HG02943 (cell line): Measurements from ENCODE around the gene SARDH.

Experiments
- ATAC-seq: cut with Tn5 transposase; IDR thresholded peaks from one replicate; pipeline ENCODE4 v1.9.1; 2021; ENCODE audit warnings: mild to moderate bottlenecking, low read depth, moderate library complexity; ENCODE audit not compliant: unreplicated experiment

The SARDH gene

DNA sequence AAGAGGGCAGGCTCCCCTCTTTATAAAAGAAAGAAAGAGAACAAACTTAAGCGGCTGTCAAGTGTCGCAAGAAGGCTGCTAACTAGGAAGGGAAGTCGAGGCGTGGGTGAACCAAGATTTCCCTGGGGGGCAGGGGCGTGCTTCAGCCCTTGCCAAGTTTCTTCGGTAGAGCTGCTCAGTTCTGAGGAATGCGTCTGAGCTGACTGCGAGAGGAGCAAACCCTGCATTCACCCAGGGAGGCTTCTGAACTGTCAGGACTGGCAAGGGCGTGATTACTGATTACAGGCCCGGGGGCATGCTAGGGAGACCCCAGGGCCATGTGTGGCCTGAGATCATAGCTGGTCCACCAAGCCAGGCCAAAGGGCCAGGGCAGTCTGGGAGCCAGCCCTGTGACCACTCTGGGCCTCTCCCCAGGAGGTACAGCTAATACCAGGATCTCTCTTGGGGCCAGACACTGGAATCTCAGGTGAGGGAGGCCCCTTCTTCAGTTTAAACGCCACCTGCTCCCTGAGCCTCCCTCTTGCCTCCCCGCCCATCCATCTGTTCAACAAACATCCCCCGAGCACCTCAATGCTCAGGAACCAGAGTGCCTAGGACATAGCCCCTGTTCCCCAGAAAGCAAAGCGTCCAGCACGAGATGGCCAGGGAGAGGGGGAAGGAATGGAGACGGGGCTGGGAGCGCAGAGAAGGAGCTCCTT, 30.9 kb downstream of the SARDH start:
- ATAC-seq, result no peak

DNA sequence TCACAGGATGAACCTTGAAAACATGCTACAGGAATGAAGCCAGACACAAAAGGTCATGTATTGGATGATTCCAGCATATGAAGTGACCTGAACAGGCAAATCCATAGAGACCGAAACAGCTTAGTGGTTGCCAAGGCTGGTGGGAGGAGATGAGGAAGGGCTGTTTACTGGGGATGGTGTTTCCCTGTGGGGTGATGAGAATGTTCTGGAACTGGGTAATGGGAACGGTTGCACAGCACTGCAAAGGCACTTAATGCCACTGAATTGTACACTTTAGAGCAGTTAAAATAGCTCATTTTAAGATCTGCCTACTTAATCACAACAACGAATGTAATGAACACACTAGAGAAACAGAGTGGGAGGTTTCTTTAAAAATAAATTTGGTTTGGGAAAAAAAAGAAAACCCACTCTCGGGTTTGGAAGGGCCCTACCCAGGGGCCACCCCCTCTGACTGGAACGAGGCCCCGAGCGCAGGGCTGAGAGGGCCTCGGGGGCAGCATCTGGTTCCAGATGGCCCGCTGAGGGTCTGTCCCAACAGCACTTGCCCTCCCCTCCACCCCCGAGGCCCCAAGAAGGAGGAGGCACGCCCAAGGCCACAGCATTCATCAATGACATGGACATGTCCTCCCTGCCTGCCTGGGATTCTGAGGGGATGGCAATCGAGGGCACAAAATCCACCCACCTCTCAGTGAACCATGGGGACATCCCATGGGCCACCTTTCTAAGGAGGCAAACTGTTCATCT, 31.7 kb downstream of the SARDH start:
- no peak for ATAC-seq

DNA sequence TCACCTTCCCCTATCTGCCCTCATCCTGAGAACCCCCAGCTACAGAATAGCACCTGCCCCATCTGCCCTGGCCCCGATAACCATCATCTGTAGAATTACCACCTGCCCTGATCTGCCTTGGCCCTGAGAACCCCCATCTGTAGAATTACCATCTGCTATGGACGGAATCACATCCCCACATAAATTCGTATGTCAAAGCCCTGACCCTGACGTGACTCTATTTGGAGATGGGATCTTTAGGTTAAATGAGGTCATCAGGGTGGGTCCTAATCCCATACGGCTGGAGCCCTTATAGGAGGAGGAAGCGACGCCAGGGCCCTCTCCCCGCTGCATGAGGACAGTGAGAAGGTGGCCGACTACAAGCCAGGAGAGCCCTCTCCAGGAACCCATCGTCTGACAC, 32.6 kb downstream of the SARDH start:
- ATAC-seq, result no peak

DNA sequence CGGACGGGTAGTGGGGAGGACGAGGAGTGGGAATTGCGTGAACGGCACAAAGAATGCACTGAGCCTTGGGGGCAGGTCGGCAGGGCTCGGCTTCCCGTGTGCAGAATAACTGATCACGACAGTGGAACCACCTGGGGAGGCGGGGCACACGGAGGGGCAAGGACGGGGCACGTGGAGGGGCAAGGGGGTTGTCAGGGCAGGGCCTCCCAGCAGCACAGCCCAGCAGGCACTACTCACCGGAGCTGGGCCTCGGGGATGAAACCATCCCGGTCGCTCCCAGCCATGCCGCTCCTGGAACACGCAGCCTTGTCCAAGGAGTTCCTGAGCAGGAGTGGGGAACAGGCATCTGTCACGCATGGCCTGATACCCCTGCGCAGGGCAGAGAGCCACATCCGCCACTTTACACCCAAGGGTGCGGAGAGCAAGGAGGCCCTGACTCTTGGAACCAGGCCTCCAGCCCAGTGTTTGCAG, 33.4 kb downstream of the SARDH start:
- ATAC-seq, result no peak

DNA sequence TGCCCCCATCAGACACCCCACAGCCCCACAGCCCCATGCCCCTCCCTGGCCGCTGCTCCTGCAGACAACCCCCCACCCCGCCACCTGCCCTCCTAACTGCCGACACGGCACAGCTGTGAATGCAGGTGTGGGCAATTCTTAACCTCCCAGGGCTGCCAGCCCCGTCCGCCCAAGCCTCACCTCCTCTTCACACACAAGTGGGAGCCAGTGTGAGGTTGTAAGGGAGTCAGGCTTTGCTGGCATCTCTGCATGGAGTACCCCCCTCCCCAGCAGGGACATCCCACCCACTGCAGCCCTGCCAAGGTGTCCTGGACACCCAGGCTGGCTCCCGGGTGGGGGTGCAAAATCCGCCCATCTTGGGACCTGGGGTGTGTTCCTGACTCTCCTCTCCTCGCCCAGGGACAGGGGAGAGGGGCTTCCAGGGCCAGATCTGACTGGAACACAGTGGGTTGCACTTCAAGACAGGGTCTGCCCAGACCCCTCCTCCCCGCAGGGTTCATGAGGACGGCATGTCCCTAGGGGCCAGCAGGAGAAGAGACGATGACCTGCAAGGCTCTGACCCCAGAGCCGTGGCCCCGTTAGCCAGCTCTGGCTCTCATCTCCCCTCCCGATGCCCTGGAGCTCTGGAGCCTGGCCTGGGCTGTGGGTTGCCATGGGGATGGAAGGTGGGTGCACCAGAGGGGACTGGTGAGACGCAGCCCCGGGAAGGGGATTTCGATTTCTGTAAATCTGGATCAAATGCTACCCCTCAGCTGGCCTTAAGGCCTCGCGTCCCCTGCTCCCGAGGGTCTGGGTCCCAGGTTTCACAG, 34.4 kb downstream of the SARDH start:
- ATAC-seq, result no peak

DNA sequence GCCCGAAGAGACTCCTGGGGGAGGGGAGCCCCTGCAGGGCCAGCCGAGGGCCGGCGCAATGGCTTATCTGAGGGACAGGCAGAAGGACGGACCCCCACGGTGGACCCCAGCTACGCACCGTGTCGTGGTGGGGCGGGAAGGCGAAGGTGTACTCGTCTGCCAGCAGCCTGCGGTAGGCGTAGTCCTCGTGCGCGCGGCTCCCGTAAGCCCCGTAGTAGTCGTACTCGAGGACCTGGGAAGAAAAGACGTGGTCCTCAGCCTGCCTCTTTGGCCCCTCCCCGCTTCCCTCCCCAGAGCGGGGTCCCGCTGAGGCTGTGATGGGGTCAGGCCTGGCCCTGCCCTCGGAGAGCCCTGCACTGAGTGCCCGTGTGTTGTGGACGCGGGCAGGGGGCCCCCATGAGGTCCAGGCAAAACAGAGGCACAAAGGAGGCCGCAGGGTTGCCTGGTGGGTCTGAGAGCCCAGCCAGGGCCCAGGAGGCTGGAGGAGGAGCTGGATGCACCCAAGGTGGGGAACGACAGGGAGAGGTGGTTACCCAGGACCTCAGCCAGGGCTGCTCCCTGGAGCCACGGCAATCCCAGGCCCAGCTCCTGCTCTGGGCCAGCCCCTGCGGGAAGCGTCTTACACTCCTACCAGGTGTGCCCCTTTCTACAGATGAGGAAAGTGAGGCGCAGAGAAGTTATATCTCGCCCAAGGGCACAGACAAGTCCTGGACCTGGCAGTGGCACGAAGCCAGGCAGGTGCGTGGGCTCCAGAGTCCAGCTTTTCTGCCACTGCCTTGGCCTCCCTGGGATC, 35.2 kb downstream of the SARDH start:
- ATAC-seq, result no peak

DNA sequence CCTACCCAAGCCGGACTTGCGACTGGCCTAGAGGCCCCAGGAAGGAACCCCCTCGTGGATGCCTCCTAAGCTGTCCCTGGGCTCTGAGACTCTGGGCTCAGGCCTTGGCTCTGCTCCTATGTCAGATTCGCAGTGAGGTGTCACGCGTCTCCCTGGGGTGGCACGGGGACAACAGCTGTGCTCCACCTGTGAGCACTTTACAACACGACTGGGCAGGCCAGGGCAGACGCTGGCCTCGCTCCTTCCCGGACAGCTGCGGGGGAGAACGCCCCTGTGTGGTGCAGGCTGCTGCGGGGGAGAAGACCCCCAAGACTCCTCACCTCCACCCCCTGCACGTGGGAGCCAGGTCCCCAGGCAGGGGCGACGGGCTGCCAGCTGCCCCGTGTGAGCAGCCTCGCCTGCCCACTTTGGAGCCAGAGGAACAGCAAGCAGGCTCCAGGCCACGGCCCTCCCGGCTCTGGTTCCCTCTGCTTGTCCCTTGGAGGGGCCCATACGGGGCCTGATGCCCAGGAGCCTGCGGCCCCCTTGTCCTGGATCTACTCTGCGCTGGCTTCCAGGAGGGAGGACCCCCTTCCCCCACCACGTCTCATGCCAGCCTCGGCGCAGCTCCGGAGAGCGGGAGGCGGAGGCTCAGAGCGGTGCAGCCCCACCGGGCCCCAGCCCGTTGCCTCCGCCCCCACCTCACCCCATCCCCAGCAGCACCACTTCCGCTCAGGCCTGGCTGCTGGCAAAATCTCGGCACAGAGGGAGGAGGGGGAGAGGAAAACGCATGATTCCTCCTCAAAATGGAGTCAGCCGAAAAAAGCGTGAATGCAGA, 36.0 kb downstream of the SARDH start:
- no peak for ATAC-seq

DNA sequence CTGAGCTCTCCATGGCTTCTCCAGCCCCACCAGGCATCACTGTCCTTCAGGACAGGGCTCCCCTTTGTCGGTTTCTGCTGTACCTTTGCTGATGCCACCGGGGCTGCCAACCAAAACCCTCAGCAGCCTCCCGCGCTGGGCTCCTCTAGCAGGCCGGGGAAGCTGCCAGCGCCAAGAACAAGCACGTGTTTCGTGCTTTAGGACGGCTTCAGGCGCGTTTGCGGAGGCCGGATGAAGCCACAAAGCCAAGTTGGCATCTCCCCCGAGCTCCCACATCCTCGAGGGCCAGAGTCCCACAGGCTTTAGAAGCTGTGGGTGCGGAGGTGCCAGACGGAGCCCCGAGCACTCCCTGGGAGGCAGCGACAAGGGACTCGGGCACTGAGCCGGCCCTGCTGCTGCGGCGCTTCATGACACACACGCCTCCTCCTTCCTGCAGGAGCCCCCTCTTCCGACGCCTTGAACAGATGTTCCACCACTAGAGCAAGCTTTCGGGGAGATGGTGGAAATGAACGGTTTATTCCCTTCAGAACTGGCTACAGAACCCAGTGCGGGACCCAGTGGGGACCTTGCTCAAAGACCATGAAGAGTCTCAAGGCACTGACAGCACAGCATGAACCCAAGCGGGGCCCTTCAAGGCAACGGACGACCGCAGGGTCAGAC, 36.7 kb downstream of the SARDH start:
- ATAC-seq, result no peak

DNA sequence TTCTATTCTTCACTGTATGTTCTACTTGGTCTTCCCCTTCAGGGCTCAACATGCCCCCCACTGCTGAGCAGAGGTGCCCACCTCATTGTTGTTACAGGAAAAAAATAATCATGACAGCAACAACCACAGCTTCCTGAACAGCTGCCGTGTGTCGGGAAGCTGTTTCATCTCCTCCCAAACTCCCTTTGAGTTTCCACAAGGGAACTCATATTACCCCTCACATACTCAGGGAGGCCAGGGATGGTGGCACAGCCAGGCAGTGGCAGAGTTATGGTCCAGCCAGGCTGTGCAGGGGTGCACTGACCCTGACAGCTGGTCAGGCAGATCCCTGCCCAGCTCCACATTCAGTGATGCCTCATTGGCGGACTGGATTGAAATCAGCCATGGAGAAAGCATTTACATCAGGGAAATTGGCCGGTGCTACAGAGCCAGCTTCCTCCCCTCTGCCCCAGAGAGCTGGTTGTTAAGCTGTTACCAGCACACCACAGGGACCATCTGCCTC, 37.3 kb downstream of the SARDH start:
- no peak for ATAC-seq

DNA sequence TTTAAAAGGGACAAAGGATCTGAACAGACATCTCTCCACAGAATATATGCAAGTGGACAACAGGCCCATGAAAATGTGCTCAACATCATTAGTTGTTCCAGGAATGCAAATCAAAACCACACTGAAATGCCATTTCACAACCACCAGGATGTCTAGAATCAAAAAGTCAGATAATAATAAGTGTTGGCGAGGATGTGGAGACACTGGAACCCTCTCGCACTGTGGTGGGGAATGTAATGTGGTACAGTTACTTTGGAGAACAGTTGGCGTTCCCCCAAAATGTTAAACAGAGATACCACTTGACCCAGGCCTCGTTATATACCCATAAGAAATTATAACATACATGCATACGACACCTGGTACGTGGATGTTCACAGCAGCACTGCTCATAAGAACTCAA, 38.6 kb downstream of the SARDH start:
- ATAC-seq, result no peak

DNA sequence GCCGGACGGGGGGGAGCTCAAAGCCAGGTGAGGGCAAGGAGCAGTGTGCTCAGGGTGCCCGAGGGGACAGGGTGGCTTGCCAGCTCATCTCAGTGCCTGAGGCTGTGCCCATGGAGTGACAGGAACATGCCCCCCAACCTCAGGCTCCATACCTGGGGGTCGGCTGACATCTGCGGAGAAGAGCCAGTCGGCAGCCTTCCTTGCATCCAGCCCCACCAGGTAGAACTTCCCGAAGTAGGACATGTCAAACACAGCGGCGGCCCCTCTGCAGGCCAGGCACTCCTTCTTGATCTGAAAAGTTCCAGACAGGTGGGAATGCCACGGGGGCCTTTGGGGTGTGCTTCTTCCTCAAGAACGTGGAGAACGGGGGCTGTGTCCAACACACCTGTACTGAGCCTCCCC, 42.1 kb downstream of the SARDH start:
- ATAC-seq, result no peak

DNA sequence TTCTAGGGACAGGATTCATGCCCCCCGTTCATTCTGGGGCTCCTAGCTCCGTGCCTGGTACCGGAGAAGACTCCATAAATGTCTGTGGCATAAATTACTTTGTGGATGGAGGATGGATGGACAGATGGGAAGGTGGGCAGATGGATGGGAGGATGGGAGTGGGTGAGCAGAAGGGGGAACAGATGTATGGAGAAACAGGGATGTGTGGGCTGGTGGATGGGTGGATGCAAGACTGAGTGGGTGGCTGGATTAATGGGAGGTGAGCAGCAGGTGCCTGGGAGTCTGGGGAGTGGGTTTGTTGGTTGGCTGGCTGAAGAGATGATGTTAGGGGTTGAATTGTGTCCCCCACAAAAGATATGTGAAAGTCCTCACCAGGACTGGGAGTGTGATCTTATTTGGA, 43.5 kb downstream of the SARDH start:
- no peak for ATAC-seq

DNA sequence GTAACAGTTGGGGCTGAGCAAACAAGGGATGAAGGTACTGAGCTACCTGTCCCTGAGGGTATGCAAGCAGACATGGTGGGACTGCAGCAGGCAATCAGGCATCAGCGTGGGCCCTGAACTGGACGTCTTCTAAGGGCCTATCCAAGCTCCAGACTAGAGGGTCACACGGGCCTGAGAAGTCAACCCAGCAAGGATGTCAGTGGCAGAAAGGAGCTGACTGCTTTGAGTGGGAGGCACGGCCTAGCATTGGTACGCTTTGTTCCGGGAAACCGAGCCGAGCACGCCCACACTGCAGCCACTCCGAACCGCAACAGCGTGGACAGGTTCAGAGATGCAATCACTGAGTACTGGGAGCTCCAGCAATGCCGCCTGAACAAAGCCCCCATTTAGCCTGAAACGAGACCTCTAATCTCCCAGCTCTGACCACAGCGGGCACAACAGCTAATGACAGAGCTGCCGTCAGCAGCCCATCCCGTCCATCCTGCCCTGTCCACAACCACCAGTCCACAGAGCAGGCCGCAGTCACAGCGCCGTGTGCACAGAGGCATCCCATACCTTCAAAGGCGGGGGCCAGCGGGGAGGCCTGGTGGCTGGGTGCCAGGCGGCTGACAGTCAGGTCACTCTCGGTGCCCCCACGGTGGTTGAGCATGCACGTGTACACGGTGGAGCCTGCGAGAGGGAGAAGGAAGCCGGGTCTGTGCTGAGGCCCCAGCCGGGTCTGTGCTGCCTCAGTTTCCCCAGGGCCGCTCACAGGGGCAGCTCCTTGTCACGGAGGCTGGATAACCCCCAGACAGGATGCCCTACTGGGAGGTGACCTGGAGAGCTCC, 44.2 kb downstream of the SARDH start:
- no peak for ATAC-seq

DNA sequence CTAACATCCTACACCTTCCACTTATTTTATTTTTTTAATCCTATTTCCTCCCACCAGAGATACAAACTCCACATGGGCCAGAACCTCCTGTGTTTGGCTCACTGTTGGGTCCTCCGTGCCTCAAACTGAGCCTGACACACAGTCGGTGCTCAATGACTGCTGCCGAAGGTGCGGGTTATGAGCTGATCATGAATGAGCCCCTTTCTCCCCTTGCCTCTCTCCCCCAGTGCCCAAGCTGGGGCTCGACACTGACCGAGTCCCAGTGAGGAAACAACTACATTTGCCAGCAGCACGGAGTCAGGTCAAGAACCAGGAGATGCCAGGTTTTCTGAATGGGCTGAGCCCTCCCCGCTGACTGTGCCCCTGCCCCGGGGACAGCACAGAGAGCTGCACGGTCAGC, 45.0 kb downstream of the SARDH start:
- no peak for ATAC-seq

DNA sequence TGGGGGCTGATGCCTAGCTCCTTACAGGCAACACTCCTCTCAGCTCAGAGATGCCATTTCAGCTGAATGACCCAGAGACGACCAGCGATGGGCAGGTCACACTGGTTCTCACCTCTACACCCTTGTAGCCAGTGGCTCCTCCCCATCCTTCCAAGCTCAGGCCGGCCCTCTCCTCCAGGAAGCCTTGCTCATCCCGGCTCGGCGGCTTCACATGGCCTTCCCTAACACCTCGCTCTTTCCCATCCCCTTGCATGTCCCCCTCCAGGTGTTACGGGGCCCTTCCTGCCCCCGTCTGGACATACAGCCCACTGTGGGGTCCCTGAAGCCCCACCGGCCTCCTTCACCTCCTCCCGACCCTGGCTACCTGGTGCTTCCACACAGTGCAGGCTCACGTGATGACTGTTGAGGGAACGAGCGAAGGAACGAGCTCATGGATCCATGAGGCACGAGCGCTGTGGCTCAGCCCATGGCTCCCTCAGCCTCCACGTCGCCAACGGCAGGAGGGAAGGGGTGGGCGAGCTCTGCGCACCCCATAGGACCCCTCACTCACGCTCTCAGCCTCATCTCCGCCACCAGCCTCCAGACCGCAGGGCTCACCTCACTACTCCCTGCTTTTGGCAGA, 45.7 kb downstream of the SARDH start:
- no peak for ATAC-seq

DNA sequence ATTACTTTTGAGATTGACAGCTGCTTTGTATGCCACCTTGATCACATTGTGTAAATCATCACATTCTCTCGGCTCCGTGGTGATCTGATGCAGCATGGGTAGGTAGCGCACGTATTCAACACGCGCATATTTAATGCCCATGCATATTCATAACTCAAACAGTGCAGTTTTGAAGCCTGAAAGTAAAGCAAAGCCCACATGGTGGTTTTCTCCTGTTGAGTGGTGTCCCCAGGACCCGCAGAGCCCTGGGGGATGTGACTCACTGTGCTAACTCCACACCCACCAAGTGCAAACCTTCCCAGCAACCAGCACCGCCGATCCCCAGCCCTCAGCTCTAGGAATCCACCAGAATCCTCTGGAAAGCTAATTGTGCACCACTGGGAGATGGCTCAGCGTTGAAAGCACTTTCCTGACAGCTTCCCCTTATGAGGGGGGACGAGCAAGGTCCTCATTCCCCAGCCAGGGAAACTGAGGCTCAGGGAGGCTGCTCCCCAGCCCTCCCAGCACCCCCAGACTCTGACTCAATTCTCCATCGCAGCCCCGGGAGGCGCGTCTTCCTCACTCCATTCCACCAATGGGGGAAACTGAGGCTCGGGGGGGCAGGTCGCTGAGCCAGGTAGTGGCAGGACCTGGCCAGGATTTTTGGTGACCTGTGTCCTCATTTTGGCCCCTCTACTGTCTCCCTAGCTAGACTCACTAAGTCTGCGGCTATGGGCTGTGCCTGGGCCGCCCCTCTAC, 46.4 kb downstream of the SARDH start:
- ATAC-seq, result no peak

DNA sequence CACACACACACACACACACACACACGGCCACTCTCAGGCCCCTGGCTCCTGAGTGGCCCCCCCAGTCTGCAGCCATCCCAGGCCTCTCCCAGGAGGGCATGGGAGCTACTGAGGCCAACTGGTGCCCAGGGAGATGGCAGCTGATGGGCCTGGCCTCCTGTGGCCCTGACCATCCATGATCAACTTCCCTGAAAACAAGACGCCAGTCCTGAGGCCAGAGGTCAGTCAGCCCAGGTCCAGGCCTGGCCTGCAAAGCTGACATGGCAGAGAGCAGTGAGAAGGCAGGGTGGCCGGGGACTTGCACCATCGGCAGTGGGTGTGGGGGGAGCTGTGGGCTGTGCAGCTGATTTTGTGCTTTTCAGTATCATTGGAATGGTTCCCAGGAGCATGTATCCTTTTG, 47.0 kb downstream of the SARDH start:
- ATAC-seq, result no peak
